Adipose tissue (tissue), 3 donors: Measurements from ENCODE around the gene RORB. TPM values are rescaled to one million over a fixed set of nuclear protein-coding genes. Genes with fewer than 3 reads are reported as not detected.

Experiments
- H3K27ac ChIP-seq: one replicate; pipeline ENCODE4 v1.5.1; 2013; ENCODE audit warnings: low read depth, low read length
- WGBS, 3 donors: extraction: QIAGEN DNeasy Blood & Tissue Kit; methylation state at CpG; one replicate each; pipeline ENCODE4 v1.1.7; 2013; 5-methylcytosine and 5-hydroxymethylcytosine counted together
- polyA plus RNA-seq, 3 donors: library from polyadenylated mRNA; stranded (reverse); fragments of 200-250 nt; gene quantifications; one replicate each; pipeline ENCODE4 v1.2.3, GENCODE V29; 2013
- donor health status: healthy with polysubstance abuse.
- donor health status: Bipolar disorder and iron deficiency.
- donor health status: healthy.

Gene RORB
- polyA plus RNA-seq, 3 donors: 0.09 to 0.92 (median 0.45) TPM

DNA sequence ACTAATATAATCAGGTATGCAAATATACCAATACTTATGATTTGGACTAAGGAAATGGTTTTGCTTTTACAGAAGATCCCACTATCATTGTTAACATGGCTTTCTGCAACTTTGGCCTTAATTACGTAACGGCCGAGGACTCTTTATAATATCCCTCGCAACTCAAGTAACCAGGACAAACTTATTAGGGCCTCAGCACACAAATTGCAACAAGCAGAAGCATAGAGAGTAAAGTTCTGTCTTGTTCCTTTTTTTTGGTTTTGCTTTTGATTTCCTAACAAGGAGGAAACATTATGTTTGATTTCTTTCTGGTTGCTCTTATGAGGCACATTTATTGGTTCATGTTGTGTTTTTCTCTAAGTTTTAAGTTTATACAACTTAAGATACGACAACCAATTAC lies 60.4 kb downstream of the RORB start:
- WGBS, 3 donors: 44 to 93% (median 57%) methylated on average over 5 of the region's 5 CpGs
- H3K27ac ChIP-seq: no peak overlapping the region

DNA sequence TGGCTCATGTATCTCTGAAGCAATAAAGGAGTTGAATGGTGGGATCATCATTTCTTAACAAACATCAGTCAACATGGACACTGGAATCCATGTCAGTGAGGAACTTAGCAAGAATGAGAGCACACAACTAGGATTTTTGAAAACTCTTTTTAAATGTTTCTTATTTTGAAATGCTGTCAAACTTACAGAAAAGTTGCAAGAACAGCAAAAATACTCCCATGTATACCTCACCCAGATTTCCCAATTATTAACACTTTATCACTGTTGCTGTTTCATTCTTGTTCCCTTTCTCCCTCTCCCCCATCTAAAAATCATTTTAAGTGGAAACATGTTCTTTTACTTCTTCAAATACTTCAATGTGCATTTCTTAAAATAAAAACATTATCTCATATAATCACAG lies 65.5 kb downstream of the RORB start:
- no peak overlapping the region for H3K27ac ChIP-seq

DNA sequence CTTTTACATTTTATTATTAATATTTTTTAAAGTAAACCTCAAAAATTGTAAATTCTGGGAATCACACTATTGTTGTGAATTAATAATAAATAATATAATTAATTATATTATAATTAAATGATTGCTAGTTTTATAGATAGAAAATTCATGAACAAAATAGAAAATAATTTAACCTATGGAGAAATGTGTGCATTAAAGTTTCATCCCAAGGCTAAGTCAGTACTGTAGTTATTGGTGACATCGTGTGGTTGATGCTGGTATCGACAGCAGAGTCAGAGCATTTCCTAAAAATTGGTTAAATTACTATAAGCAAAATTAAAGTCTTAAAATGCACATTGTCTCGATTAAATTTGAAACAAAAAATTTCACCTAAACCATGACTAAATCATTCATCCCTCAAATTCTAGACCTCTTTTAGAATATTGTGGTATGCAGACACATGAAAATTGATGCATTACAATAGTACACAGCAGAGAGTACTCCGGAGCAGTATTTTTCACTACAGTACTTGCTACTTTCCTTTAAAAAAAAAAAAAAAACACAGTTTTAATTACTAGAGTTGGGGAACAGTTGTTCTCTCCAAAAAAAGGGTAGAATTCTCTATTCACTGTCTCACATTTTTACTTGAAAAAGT lies 73.9 kb downstream of the RORB start:
- no peak overlapping the region for H3K27ac ChIP-seq
- 22 to 23% (median 22%) methylated on average over 4 of the region's 4 CpGs for WGBS, 3 donors

DNA sequence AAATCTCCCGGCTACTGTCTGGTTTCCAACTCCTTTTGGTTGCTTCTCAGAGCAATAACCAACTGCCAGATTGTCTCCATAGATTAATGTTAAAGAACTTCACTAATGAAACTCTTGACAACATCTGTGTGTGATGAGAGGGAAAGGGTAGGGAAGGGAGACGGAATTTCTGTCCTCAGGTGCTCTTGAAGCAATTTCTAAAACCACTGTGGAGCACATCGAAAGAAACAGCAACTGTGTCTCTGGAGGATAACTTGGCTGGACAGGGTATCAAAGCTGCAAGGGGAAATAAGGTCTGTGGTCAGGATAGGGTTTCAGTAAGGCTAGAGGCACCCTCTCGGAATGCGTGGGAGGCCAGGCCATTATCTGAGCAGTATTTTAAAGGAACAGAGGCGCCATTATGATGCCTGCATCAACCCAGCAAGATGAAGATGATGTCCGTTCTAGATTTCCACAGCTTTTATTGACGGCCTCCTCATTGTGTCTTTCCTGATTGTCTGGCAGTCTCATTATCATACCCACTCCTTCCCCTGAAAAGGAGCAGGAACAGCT lies 76.6 kb downstream of the RORB start:
- WGBS, 3 donors: 46 to 63% (median 61%) methylated on average over 8 of the region's 8 CpGs

DNA sequence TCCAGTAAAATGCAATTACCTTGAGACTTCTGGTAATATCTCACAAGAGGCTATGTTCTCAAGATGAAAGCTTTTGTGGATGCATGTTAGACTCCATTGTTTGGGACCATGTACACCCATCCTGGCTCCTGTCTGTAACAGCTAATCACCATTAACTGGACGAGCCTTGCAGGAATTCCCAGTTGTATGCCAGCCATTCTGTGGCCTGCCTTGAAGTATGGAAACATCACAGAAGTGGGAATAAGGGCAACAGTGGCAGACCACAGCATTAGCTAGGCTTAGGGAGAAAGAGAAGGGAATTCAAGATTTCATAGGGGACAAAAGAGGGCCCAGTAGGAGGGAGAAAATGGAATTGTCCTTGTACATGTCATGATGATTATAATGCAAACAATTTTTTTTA lies 79.0 kb downstream of the RORB start:
- 46 to 53% (median 50%) methylated on average over 1 of the region's 1 CpG for WGBS, 3 donors
- no peak overlapping the region for H3K27ac ChIP-seq

More for the DNA sequence above, 76.6 kb downstream of the RORB start:
- no peak overlapping the region for H3K27ac ChIP-seq

DNA sequence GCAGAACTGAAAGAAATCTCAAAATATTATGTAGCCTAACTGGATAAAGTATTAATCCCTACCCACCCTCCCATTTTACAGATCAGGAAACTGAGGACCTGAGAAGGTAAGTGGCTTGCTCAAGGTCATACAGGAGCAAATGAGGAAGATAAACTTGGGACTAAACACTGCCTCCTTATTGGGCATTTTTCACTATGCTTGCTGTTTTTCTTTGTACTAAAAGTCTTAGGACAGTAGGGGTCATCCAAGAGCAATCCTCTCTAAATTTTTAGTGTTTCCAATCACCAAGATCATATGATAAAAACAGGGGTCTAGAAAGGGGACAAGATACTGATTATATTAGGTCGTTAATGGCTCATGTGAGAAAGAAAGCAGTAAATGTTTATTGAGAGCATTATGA lies 80.8 kb downstream of the RORB start:
- WGBS, 3 donors: 29 to 52% (median 33%) methylated on average over 1 of the region's 1 CpG

DNA sequence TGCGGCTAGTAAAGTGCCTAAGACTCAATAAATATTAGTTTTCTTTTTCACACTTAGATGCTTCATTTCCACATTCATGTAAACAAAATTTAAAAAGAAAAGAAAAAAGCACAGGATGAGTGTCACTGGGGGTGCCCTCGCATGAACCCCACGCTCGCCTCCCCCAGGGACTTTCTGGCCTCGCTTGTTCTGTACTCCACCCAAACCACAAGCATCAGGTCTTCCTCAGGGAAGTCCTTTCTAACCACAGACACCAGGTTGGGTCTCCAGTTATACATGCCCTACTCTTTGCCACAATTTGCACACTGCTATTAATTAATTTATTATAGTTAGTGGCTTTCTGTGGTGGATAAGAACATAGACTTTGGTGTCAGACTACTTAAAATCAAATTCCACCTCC lies 92.4 kb downstream of the RORB start:
- H3K27ac ChIP-seq: no peak overlapping the region
- WGBS, 3 donors: 59 to 81% (median 76%) methylated on average over 5 of the region's 5 CpGs

More for the DNA sequence above, 80.8 kb downstream of the RORB start:
- no peak overlapping the region for H3K27ac ChIP-seq

DNA sequence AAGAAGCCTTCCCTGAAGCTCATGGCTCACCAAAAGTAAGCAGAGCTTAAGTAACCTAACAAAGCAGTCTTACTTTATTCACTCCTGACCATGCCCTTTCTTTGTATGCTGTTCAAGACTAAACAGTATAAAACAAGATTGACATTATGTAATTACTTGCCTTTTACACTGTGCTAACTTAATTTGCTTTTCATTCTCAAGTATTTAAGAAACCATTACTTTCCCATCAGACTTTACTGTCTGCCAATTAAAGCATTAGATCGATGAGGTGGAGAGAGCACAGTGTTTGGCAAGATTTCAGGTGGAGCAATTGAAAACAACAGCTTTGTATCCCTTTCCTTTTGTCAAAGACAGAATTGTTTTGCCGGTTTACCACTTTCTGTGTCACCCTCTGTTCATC lies 98.2 kb downstream of the RORB start:
- no peak overlapping the region for H3K27ac ChIP-seq
- WGBS, 3 donors: 58 to 85% (median 66%) methylated on average over 2 of the region's 2 CpGs

DNA sequence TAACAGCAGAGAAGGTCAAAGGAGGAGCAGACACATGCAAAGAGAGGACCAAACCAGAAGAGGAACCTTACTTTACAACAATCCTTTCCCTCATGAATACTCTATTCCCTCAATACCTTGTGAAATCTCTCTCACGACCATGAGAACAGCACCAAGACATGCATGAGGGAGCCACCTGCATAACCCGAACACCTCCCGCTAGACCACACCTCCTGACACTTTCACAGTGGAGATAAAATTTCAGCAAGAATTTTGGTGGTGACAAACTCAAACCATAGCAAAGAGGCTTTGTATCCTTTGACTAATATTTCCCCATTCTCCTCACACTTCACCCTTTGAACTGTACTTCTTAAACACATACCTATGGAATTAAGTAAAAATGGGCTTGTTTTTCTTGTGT lies 101.7 kb downstream of the RORB start:
- WGBS, 3 donors: 53 to 75% (median 70%) methylated on average over 3 of the region's 3 CpGs

DNA sequence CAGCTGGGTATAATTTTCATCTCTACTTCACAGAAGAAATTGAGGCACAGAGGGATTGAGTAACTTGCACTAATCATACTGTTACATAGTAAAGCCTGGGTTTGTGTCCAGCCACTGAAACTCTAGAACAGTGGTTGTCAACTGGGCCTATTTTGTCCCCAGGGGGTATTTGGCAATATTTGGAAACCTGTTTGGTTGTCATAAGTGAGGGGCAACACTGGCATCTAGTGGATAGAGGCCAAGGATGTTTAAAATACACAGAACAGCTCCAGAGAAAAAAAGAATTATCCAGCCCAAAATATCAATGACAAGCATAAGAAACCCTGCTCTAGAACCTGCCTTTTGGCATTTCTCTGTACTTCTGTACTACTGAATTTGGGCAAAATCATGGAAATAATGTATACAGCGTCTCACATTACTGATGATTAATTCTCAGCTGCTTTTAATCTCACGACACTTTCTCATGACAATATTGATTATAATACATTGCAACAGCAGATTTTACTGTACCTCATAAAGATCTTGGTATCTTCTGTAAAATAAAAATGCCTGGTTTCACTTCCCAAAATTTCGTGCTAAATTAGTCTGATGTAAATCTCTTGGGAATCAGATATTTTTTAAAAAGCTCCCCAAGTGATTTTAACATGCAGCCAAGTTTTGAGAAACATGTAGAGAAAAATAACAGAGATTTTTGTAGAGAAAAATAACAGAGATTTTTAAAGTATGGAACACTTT lies 112.7 kb downstream of the RORB start:
- no peak overlapping the region for H3K27ac ChIP-seq
- WGBS, 3 donors: 42 to 60% (median 55%) methylated on average over 3 of the region's 3 CpGs

More for the DNA sequence above, 101.7 kb downstream of the RORB start:
- H3K27ac ChIP-seq: no peak overlapping the region

DNA sequence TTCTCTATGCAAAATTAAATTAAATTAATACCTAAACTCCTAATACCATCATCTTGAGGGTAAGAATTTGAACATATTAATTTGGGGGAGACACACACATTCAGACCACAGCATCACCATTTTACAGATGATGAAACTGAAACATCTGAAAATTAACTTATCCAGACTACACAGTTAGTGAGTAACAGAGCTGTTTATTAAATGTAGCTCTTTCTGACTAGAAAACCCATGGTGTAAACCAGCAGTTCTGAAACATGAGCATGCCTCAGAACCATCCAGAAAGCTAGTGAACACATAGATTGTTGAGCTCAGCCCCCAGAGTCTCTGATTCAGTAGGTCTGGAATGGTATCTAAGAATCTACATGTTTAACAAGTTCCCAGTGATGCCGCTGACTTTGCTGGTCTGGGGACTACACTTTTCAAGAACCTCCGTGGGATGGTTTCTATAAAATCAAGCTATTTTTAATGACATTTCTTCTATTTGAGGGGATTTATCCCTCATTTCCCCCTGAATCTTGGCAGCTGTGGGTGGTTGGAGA lies 113.5 kb downstream of the RORB start:
- no peak overlapping the region for H3K27ac ChIP-seq

DNA sequence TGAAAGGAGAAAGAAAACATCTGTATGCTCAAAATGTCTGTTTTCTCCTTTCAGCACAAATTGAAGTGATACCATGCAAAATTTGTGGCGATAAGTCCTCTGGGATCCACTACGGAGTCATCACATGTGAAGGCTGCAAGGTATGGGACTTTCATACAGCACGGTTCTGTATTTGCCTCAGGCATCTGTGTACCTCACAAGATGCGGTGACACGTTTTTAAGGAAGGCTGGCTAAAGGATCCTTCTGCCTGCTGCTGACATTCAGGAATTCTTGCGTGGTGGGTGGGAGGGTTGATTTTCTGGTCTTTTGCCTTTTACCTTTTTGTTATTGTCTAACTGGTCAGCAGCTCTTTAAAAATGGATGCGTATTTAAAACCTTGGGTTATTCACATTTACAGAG lies 133.1 kb downstream of the RORB start:
- 52 to 57% (median 56%) methylated on average over 7 of the region's 7 CpGs for WGBS, 3 donors
- H3K27ac ChIP-seq: no peak overlapping the region

More for the DNA sequence above, 113.5 kb downstream of the RORB start:
- 72 to 87% (median 85%) methylated on average over 2 of the region's 2 CpGs for WGBS, 3 donors

DNA sequence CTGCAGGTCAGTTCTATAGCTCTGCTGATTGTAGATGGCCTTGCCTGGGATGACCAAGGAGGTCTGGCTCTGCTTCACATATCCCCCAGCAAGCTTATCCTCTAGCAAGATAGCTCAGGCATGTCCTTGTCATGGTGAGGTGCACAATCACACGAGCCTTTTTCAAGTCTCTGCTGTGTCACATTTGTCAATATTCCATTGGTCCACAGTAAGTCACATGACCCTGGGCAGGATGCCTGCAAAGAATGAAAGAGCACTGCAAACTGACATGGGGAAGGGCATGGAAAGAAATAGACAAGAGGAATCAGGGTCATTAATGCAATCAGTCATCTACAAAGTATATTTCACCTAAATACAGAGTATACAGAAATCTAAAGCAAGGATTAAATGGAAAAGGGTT lies 142.0 kb downstream of the RORB start:
- WGBS, 3 donors: 38 to 52% (median 48%) methylated on average over 1 of the region's 1 CpG
- no peak overlapping the region for H3K27ac ChIP-seq

DNA sequence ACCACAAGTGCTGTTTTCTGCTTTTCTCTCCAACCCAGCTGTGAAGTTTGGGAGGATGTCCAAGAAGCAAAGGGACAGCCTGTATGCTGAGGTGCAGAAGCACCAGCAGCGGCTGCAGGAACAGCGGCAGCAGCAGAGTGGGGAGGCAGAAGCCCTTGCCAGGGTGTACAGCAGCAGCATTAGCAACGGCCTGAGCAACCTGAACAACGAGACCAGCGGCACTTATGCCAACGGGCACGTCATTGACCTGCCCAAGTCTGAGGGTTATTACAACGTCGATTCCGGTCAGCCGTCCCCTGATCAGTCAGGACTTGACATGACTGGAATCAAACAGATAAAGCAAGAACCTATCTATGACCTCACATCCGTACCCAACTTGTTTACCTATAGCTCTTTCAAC lies 145.2 kb downstream of the RORB start:
- WGBS, 3 donors: 81 to 92% (median 91%) methylated on average over 12 of the region's 12 CpGs
- no peak overlapping the region for H3K27ac ChIP-seq

DNA sequence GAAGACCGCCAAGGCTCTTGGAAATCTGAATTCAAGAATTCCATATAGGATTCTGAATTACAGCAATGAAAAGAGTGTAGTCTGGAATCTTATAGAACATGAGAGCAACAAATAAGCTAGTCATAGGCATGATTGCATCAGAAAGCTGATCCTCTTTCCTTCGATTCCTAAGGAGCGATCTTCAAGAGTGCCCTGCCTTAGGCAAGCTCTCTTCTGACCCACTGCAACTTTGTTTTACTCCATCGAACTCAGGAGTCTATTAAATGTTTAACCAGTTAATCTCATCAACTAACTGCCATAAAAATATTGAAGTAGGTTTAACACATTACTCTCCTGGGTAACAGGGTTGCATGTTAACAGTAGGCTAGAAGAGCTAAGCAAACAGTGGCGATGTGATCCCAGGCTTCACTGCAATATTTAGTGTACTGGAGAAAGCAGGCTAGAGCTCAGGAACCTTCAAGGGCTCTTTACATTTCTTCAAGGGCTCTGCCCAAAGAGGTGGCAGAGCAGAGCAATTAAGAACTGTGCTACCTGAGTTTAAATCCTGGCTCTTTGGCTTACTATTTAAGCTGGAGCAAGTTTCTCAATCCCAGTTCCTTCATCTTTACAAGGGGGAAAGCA lies 146.3 kb downstream of the RORB start:
- WGBS, 3 donors: 63 to 87% (median 83%) methylated on average over 5 of the region's 5 CpGs
- H3K27ac ChIP-seq: no peak overlapping the region

DNA sequence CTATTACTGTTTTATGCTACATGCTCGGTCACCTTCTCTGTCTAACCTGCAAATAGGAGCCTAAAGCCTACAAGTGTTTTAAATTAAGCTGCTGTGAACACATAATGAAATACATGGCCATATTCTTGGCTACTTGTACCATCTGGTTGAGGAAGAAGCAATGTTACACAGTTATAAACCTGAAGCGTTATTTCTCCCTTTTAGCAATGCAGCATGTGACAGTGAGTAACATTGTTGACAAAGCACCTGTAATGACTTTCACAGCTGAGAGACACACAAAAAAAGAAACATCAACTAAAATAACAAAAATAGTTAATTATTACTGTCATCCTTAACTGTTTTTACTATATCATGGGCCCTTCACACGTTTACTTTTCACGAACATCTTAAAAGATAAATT lies 146.9 kb downstream of the RORB start:
- 48 to 85% (median 75%) methylated on average over 4 of the region's 4 CpGs for WGBS, 3 donors
- H3K27ac ChIP-seq: no peak overlapping the region

DNA sequence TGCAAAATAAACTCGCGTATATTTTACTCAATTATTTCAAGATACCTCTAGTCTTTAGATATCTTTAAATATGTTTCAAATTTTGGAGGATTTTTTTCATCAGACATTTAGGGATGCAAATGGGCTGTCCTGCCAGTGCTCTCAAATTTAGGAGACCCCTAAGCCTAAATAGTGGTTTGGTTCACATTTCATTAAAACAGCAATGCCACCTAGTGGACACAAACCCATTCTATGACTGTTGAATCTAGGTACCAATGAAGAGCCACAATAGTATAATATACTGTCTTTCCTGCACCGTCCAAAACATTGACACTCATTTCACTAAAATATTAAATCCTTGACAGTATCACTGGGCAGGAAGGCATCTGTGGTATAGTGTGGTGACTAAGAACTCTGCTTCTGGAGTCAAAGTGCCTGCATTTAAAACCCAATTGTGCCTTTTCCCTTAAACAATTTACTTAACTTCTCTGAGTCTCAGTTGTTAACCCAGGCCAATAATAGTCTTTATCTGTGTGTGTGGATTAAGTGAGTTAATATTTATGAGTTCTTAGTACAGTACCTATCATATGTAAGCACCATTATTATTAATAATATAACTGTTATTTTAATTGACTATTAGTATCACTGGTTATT lies 148.0 kb downstream of the RORB start:
- 60 to 70% (median 66%) methylated on average over 3 of the region's 3 CpGs for WGBS, 3 donors

DNA sequence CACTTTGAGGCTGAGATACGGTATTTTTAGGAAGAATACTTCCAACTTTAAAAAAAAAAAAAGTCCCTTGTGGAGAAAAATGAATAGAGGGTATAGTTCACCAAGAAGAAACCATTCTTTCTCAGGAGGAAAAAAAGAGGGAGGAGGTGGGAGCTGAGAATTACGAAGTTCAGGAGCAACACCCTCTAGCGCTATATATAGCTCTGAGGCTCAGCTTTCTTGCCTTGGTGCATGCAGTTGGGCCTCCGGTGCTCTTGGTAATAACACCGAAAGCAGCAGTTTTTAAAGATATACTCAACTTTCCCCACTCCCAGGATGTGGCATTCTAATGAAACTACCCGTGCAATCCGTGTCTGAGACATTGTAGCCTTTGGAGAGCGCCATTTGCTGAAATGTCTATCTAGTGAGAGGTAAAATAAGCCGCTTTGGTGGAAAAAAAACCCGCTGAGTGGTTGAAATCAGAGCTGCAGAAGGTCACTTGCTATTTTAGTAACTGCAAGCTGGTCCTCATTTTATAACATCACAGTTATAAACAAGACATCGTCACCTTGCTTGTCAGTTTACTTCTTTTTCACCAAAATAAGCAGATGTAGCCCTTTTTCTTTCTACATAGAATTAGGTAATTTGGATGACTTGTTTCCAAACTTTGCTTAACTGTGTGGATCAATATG lies 156.4 kb downstream of the RORB start:
- no peak overlapping the region for H3K27ac ChIP-seq
- WGBS, 3 donors: 46 to 55% (median 53%) methylated on average over 11 of the region's 11 CpGs

More for the DNA sequence above, 148.0 kb downstream of the RORB start:
- H3K27ac ChIP-seq: no peak overlapping the region
